ENCODE measurements around the gene ADPRH.

GRCh38 chr3:119630880-119631329, 51.6 kb downstream of the ADPRH start:
- TF ChIP-seq CTCF (IDR thresholded peaks at IDR 0.05) (no peak), POLR2A (IDR thresholded peaks at IDR 0.05) (no peak), POLR2AphosphoS5 (IDR thresholded peaks at IDR 0.05) (no peak)
